Mesendoderm (in vitro differentiated cells): ENCODE data around the gene JHY.

ENCODE experiments used
- DNase-seq: peaks from one replicate; pipeline ENCODE4 v3.0.0; 2013
- H2AK5ac ChIP-seq: 2 replicates; pipeline ENCODE4 v1.6.1; 2013; ENCODE audit warnings: low read length, inconsistent platforms
- H2BK120ac ChIP-seq: 2 replicates; pipeline ENCODE4 v1.6.1; 2013; ENCODE audit warnings: low read depth, mild to moderate bottlenecking, low read length, moderate library complexity, mixed read lengths
- H2BK15ac ChIP-seq: replicated peaks from 2 replicates; pipeline ENCODE4 v1.6.1; 2013; ENCODE audit warnings: low read depth, mild to moderate bottlenecking, moderate library complexity
- H2BK5ac ChIP-seq: 2 replicates; pipeline ENCODE4 v1.6.1; 2013; ENCODE audit warnings: low read length, inconsistent platforms
- H3K18ac ChIP-seq: 2 replicates; pipeline ENCODE4 v1.6.1; 2013; ENCODE audit warnings: mild to moderate bottlenecking, low read length, mixed read lengths
- H3K23ac ChIP-seq: one replicate; pipeline ENCODE4 v1.6.1; 2013; ENCODE audit warnings: low read length
- H3K27ac ChIP-seq: 2 replicates; pipeline ENCODE4 v1.5.1; 2013; ENCODE audit warnings: low read depth, mild to moderate bottlenecking, inconsistent platforms, low read length, moderate library complexity
- H3K27me3 ChIP-seq: 2 replicates; pipeline ENCODE4 v1.6.1; 2013; ENCODE audit warnings: low read length, control low read depth, mild to moderate bottlenecking, inconsistent platforms; ENCODE audit not compliant: insufficient read depth, poor library complexity
- H3K36me3 ChIP-seq: 2 replicates; pipeline ENCODE4 v1.6.1; 2013; ENCODE audit warnings: low read length, inconsistent platforms; ENCODE audit not compliant: control insufficient read depth, insufficient read depth
- H3K4ac ChIP-seq: one replicate; pipeline ENCODE4 v1.6.1; 2013; ENCODE audit warnings: low read depth, mild to moderate bottlenecking, low read length, moderate library complexity
- H3K4me1 ChIP-seq: 2 replicates; pipeline ENCODE4 v1.6.1; 2013; ENCODE audit warnings: low read depth, low read length, inconsistent platforms; ENCODE audit not compliant: control insufficient read depth
- H3K4me2 ChIP-seq: 2 replicates; pipeline ENCODE4 v1.6.1; 2013; ENCODE audit warnings: low read length
- H3K4me3 ChIP-seq: 2 replicates; pipeline ENCODE4 v1.5.1; 2013; ENCODE audit warnings: mild to moderate bottlenecking, low read length
- H3K56ac ChIP-seq: one replicate; pipeline ENCODE4 v1.6.1; 2013; ENCODE audit warnings: low read length
- H3K79me1 ChIP-seq: 2 replicates; pipeline ENCODE4 v1.6.1; 2013; ENCODE audit warnings: low read length, inconsistent platforms
- H3K79me2 ChIP-seq: 2 replicates; pipeline ENCODE4 v1.6.1; 2013; ENCODE audit warnings: mild to moderate bottlenecking, low read length; ENCODE audit not compliant: control insufficient read depth, insufficient read depth
- H3K9ac ChIP-seq: 2 replicates; pipeline ENCODE4 v1.6.1; 2013; ENCODE audit warnings: low read length, inconsistent platforms
- H4K5ac ChIP-seq: one replicate; pipeline ENCODE4 v1.6.1; 2013; ENCODE audit warnings: low read length
- H4K8ac ChIP-seq: one replicate; pipeline ENCODE4 v1.6.1; 2013; ENCODE audit warnings: low read depth, mild to moderate bottlenecking, control low read depth, low read length, moderate library complexity
- WGBS: extraction: QIAGEN DNeasy Blood & Tissue Kit; methylation state at CpG from one replicate; pipeline ENCODE4 v1.1.7; 2013; ENCODE audit warnings: low lambda C conversion rate, missing lambda C conversion rate; ENCODE audit not compliant: insufficient coverage; ENCODE audit errors: extremely low coverage; 5-methylcytosine and 5-hydroxymethylcytosine counted together

The JHY gene

GRCh38 chr11:122979815-122980595 lies 97.4 kb downstream of the JHY start:
- Histone ChIP-seq H3K4me3 (no peak overlapping the region), H3K4ac (no peak overlapping the region), H3K4me2 (no peak overlapping the region), H3K36me3 (no peaks in the 10 kb centered on the region), H2AK5ac (no peak overlapping the region), H3K23ac (no peak overlapping the region), H3K79me1 (no peaks in the 10 kb centered on the region), H3K56ac (no peak overlapping the region), H4K5ac (no peak overlapping the region), H3K27ac (no peak overlapping the region), H2BK120ac (no peak overlapping the region), H3K4me1 (no peaks in the 10 kb centered on the region), H3K9ac (no peak overlapping the region), H3K18ac (no peak overlapping the region), H3K27me3 (peaks cover 69% of the 10 kb centered on the region), H4K8ac (no peak overlapping the region), H2BK5ac (no peak overlapping the region), H2BK15ac (no peak overlapping the region), H3K79me2 (no peaks in the 10 kb centered on the region)
- DNase-seq = peak; percentile 29
- no CpG with 5 or more reads among the region's 27 CpGs for WGBS

- Histone ChIP-seq H3K4me2 (no peak within 1 kb of the TSS), H3K23ac (no peak within 1 kb of the TSS), H3K4me1 (no peaks in the 10 kb centered on the region), H3K4me3 (no peak within 1 kb of the TSS), H3K4ac (no peak within 1 kb of the TSS), H2AK5ac (no peak within 1 kb of the TSS), H3K79me2 (no peaks in the 10 kb centered on the region), H3K36me3 (no peaks in the 10 kb centered on the region), H3K27me3 (peaks cover 61% of the 10 kb centered on the region), H3K79me1 (no peaks in the 10 kb centered on the region), H2BK120ac (no peak within 1 kb of the TSS), H3K56ac (no peak within 1 kb of the TSS), H3K18ac (no peak within 1 kb of the TSS), H3K9ac (no peak within 1 kb of the TSS), H2BK5ac (no peak within 1 kb of the TSS), H3K27ac (no peak within 1 kb of the TSS), H4K5ac (no peak within 1 kb of the TSS), H4K8ac (no peak within 1 kb of the TSS), H2BK15ac (no peak within 1 kb of the TSS)
- DNase-seq = peak; percentile 93
- WGBS = no CpG with 5 or more reads among the region's 35 CpGs
These were observed 99.1 kb downstream of the JHY start, which contains the start of gene BSX for GRCh38 chr11:122981388-122982264. Gene BSX (minus strand): TSS chr11:122981834. CDS start chr11:122981671, 163 bp downstream.

- Histone ChIP-seq H4K8ac (no peak overlapping the region), H3K4ac (no peak overlapping the region), H2BK15ac (no peak overlapping the region), H3K23ac (no peak overlapping the region), H3K27me3 (peaks cover 45% of the 10 kb centered on the region), H3K4me2 (peak overlapping the region; percentile 42), H3K79me1 (no peaks in the 10 kb centered on the region), H2AK5ac (no peak overlapping the region), H3K36me3 (no peaks in the 10 kb centered on the region), H3K4me1 (no peaks in the 10 kb centered on the region), H3K4me3 (no peak overlapping the region), H3K79me2 (no peaks in the 10 kb centered on the region), H3K9ac (peak overlapping the region; percentile 64), H3K27ac (no peak overlapping the region), H2BK5ac (no peak overlapping the region), H3K18ac (no peak overlapping the region), H4K5ac (no peak overlapping the region), H2BK120ac (no peak overlapping the region), H3K56ac (peak overlapping the region; percentile 71)
- WGBS = 100% methylated on average over 1 of the region's 26 CpGs
- peak; percentile 7 for DNase-seq
These were observed 101.1 kb downstream of the JHY start for GRCh38 chr11:122983438-122984185.

GRCh38 chr11:122984186-122985011 lies 101.8 kb downstream of the JHY start:
- Histone ChIP-seq H3K4me1 (no peaks in the 10 kb centered on the region), H3K18ac (peak overlapping the region; percentile 7), H3K9ac (peak overlapping the region; percentile 64), H2BK5ac (no peak overlapping the region), H2AK5ac (no peak overlapping the region), H2BK15ac (no peak overlapping the region), H3K79me1 (no peaks in the 10 kb centered on the region), H3K36me3 (no peaks in the 10 kb centered on the region), H3K4ac (no peak overlapping the region), H2BK120ac (no peak overlapping the region), H4K8ac (no peak overlapping the region), H3K27me3 (peaks cover 39% of the 10 kb centered on the region), H3K56ac (peak overlapping the region; percentile 71), H4K5ac (no peak overlapping the region), H3K4me3 (peak overlapping the region; percentile 50), H3K27ac (no peak overlapping the region), H3K79me2 (no peaks in the 10 kb centered on the region), H3K4me2 (peak overlapping the region; percentile 42), H3K23ac (no peak overlapping the region)
- WGBS = no CpG with 5 or more reads among the region's 59 CpGs
- peak; percentile 59 for DNase-seq

GRCh38 chr11:122995526-122995925 lies 113.0 kb downstream of the JHY start:
- no peak overlapping the region for H2BK5ac ChIP-seq

More at GRCh38 chr11:122995526-122995925, 113.0 kb downstream of the JHY start:
- H3K4me2 ChIP-seq = no peak overlapping the region
- H3K18ac ChIP-seq = no peak overlapping the region
- no peak overlapping the region for H4K8ac ChIP-seq
- no peak overlapping the region for H3K27ac ChIP-seq
- no peaks in the 10 kb centered on the region for H3K36me3 ChIP-seq
- H3K79me1 ChIP-seq = no peaks in the 10 kb centered on the region
- no CpG with 5 or more reads among the region's 3 CpGs for WGBS
- H2BK15ac ChIP-seq = no peak overlapping the region
- H2BK120ac ChIP-seq = no peak overlapping the region
- DNase-seq = peak; percentile 73
- H2AK5ac ChIP-seq = no peak overlapping the region
- H4K5ac ChIP-seq = no peak overlapping the region
- no peak overlapping the region for H3K56ac ChIP-seq
- H3K79me2 ChIP-seq = no peaks in the 10 kb centered on the region
- H3K27me3 ChIP-seq = no peaks in the 10 kb centered on the region
- H3K9ac ChIP-seq = no peak overlapping the region
- no peak overlapping the region for H3K4ac ChIP-seq
- no peak overlapping the region for H3K4me3 ChIP-seq
- peaks cover 7% of the 10 kb centered on the region for H3K4me1 ChIP-seq
- H3K23ac ChIP-seq = no peak overlapping the region
